Measurements from ENCODE around the gene SCN3A. TPM values are rescaled to one million over a fixed set of nuclear protein-coding genes. Genes with fewer than 3 reads are reported as not detected.

The SCN3A gene
- total and polyA plus RNA-seq, 2 of the 4 experiments (the other 2 are of a cell fraction), result 0.26 to 0.90 TPM

DNA sequence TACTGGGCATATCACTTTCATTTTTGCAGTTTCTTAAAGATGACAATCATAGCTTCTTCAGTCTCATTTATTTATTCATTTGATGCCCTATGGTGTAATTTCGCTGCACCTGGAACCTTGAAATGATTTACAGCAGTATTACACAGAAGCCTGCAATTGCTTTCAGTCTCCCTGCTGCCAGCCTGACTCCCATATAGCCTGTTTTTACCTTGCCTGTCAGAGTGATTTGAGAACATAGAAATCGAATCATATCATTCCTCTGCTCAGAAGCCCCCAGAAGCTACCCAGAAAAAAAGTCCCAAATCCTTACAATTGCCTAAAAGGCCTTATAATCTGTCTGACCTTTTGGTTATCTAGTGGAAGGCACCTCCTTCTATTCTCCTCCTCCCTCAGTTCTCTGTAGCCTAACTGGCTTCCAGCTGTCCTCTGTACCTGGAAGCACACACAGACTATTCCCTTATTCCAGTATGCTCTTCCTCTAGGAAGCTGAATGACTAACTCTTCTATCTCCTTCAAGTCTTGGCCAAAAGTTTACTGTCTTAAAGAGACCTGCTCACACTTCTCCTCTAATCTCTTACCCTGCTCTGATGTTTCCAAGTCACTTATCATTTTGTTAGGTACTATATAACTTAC, 12.6 kb downstream of the SCN3A start:
- H2BK20ac ChIP-seq (ENCODE audit: low read depth, low read length), result no peak overlapping the region
- DNase-seq (no peak), ATAC-seq (ENCODE audit: low read depth) (no peak)
- no peak overlapping the region for H3K4ac ChIP-seq (ENCODE audit: low read depth, low read length)
- no peaks in the 10 kb centered on the region for H3K27me3 ChIP-seq (ENCODE audit: control insufficient read depth, insufficient read depth, low read length)
- H4K5ac ChIP-seq (ENCODE audit: low read depth, low read length), result no peak overlapping the region
- no peaks in the 10 kb centered on the region for H4K20me1 ChIP-seq (ENCODE audit: insufficient read depth, low read length)
- H3K14ac ChIP-seq (replicated peaks; ENCODE audit: low read depth, low read length), result no peak overlapping the region
- no peaks in the 10 kb centered on the region for H3K36me3 ChIP-seq (ENCODE audit: control insufficient read depth, insufficient read depth, low read length)
- BruUV-seq (replicated peaks), result no TSS peak
- no CpG with 5 or more reads among the region's 2 CpGs for WGBS, 2 experiments (ENCODE audit: extremely low coverage in 2 of 2, insufficient read length in 1 of 2)
- H2AK9ac ChIP-seq (replicated peaks; ENCODE audit: low read depth, low read length, poor library complexity), result no peak overlapping the region
- H3K4me3 ChIP-seq (ENCODE audit: insufficient read depth, low read depth, low read length), result no peak overlapping the region
- H3K4me2 ChIP-seq (ENCODE audit: low read depth, low read length), result no peak overlapping the region
- no peak overlapping the region for H3K56ac ChIP-seq (ENCODE audit: extremely low read depth, insufficient read depth, low read length)
- no peaks in the 10 kb centered on the region for H3K9me3 ChIP-seq (ENCODE audit: control insufficient read depth, insufficient read depth, low read length)
- CTCF ChIA-PET, result interaction anchor here (0.6 to 0.7 kb wide), 2 partner anchors 25 to 77 kb away, joined by 3 read pairs; no protein-coding TSS in a partner anchor
- no peak overlapping the region for H4K91ac ChIP-seq (ENCODE audit: insufficient read depth, low read depth, low read length)
- no peak overlapping the region for H3K18ac ChIP-seq (ENCODE audit: low read depth, low read length)
- no peak overlapping the region for H4K8ac ChIP-seq (ENCODE audit: low read depth in 2 of 2, low read length in 2 of 2)
- no peak overlapping the region for H2AFZ ChIP-seq (replicated peaks; ENCODE audit: low read length, poor library complexity)
- intact Hi-C loops (cut with micrococcal nuclease), result no loop called here
- no peak overlapping the region for H2AK5ac ChIP-seq (ENCODE audit: low read depth, low read length)
- no peak overlapping the region for H2BK120ac ChIP-seq (ENCODE audit: low read depth, low read length)
- no peak for TF ChIP-seq FOS (IDR thresholded peaks at IDR 0.05; ENCODE audit: low read depth, low read length)
- TF ChIP-seq, protein P1, sequence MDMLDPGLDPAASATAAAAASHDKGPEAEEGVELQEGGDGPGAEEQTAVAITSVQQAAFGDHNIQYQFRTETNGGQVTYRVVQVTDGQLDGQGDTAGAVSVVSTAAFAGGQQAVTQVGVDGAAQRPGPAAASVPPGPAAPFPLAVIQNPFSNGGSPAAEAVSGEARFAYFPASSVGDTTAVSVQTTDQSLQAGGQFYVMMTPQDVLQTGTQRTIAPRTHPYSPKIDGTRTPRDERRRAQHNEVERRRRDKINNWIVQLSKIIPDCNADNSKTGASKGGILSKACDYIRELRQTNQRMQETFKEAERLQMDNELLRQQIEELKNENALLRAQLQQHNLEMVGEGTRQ (IDR thresholded peaks at IDR 0.05; ENCODE audit: low read depth, low read length), result no peak
- TF ChIP-seq, protein P2, sequence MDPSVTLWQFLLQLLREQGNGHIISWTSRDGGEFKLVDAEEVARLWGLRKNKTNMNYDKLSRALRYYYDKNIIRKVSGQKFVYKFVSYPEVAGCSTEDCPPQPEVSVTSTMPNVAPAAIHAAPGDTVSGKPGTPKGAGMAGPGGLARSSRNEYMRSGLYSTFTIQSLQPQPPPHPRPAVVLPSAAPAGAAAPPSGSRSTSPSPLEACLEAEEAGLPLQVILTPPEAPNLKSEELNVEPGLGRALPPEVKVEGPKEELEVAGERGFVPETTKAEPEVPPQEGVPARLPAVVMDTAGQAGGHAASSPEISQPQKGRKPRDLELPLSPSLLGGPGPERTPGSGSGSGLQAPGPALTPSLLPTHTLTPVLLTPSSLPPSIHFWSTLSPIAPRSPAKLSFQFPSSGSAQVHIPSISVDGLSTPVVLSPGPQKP (IDR thresholded peaks at IDR 0.05; ENCODE audit: borderline replicate concordance, low read depth, low read length), result no peak
- no peak for TF ChIP-seq POLR2A (IDR thresholded peaks at IDR 0.05; ENCODE audit: low read depth, low read length)
- no peak for TF ChIP-seq NFE2L2 (IDR thresholded peaks at IDR 0.05; ENCODE audit: low read depth, low read length)
- TF ChIP-seq, protein P3, sequence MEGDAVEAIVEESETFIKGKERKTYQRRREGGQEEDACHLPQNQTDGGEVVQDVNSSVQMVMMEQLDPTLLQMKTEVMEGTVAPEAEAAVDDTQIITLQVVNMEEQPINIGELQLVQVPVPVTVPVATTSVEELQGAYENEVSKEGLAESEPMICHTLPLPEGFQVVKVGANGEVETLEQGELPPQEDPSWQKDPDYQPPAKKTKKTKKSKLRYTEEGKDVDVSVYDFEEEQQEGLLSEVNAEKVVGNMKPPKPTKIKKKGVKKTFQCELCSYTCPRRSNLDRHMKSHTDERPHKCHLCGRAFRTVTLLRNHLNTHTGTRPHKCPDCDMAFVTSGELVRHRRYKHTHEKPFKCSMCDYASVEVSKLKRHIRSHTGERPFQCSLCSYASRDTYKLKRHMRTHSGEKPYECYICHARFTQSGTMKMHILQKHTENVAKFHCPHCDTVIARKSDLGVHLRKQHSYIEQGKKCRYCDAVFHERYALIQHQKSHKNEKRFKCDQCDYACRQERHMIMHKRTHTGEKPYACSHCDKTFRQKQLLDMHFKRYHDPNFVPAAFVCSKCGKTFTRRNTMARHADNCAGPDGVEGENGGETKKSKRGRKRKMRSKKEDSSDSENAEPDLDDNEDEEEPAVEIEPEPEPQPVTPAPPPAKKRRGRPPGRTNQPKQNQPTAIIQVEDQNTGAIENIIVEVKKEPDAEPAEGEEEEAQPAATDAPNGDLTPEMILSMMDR (conservative IDR thresholded peaks at IDR 0.05; ENCODE audit: low read depth, low read length), result no peak
- TF ChIP-seq RFX5 (IDR thresholded peaks at IDR 0.05; ENCODE audit: low read depth, low read length), result no peak
- TF ChIP-seq MAZ (IDR thresholded peaks at IDR 0.05; ENCODE audit: borderline replicate concordance, low read depth, low read length), result no peak
- no peak for TF ChIP-seq RCOR1 (IDR thresholded peaks at IDR 0.05; ENCODE audit: insufficient replicate concordance, low read length)
- TF ChIP-seq RAD21 (IDR thresholded peaks at IDR 0.05; ENCODE audit: low read length), result no peak
- TF ChIP-seq MAFK (IDR thresholded peaks at IDR 0.05; ENCODE audit: low read depth, low read length), result no peak
- H3K4me1 ChIP-seq (ENCODE audit: control insufficient read depth, insufficient read depth, low read length), result no peaks in the 10 kb centered on the region
- no peak overlapping the region for H3K9ac ChIP-seq (ENCODE audit: low read depth, low read length)
- H2BK5ac ChIP-seq (ENCODE audit: low read depth, low read length, poor library complexity, severe bottlenecking), result no peak overlapping the region
- no peak overlapping the region for H2BK15ac ChIP-seq (ENCODE audit: low read depth, low read length)
- no peak overlapping the region for H3K23ac ChIP-seq (ENCODE audit: low read depth, low read length)
- in situ Hi-C loops (cut with MboI; ENCODE audit: low sequenced_read_pairs), result loop anchor here (25.0 kb wide), 1 partner anchor 454 kb away; no protein-coding TSS in a partner anchor
- POLR2A ChIA-PET (ENCODE audit: unreplicated experiment), result interaction anchor here (0.6 kb wide), 1 partner anchor 397 kb away, joined by 4 read pairs; no protein-coding TSS in a partner anchor
- dilution Hi-C loops (cut with HindIII; ENCODE audit: low sequenced_read_pairs, unreplicated experiment), result no loop called here
- H3K9me1 ChIP-seq (ENCODE audit: insufficient read depth, low read length), result no peaks in the 10 kb centered on the region
- H3K79me1 ChIP-seq (ENCODE audit: low read depth in 1 of 2, low read length in 2 of 2), result no peaks in the 10 kb centered on the region
- H3K27ac ChIP-seq (ENCODE audit: insufficient read depth, low read length), result no peak overlapping the region

Measured in IMR-90 (cell line).